ENCODE results near the gene MST1R.

Gene MST1R

GRCh38 chr3:49930922-49931321 lies 27.2 kb upstream of the MST1R start:
- H3K4me3 ChIP-seq = no peak overlapping the region
- peak overlapping the region in 10 of 11 experiments; percentile 38 to 96 (median 92); a peak in 17 of 22 replicates for H3K4me2 ChIP-seq
- no peaks in the 10 kb centered on the region for H3K27me3 ChIP-seq
- no peaks in the 10 kb centered on the region for H3K9me3 ChIP-seq (replicated peaks in 1 of 11)
- H3K4me1 ChIP-seq = peaks cover 30 to 39% (median 35%) of the 10 kb centered on the region in 10 experiments
- H3K27ac ChIP-seq = 0 out of 22 replicates have a peak overlapping the region, but pooled peaks of 1 of the 11 experiments have one; percentile 8
- no peak overlapping the region for H3K9ac ChIP-seq
- H4K20me1 ChIP-seq = peaks cover 0 to 2% (median 0%) of the 10 kb centered on the region in 11 experiments; a peak in 1 of 22 replicates
- no peaks in the 10 kb centered on the region for H3K36me3 ChIP-seq
- TF ChIP-seq Cebpa-rat (IDR thresholded peaks at IDR 0.05) = no peak

GRCh38 chr3:49930168-49930690 lies 26.6 kb upstream of the MST1R start:
- H3K9ac ChIP-seq = peak overlapping the region; percentile 78 to 92 (median 86)
- peak overlapping the region; percentile 55 to 84 (median 78); a peak in 21 of 22 replicates for H3K27ac ChIP-seq
- H3K4me1 ChIP-seq = peaks cover 30 to 39% (median 35%) of the 10 kb centered on the region in 10 experiments
- no peaks in the 10 kb centered on the region for H3K36me3 ChIP-seq
- TF ChIP-seq Cebpa-rat (IDR thresholded peaks at IDR 0.05) = 0 out of 22 replicates have a peak, but pooled peaks of 1 of the 11 experiments have one; percentile 4
- no peaks in the 10 kb centered on the region for H3K9me3 ChIP-seq (replicated peaks in 1 of 11)
- peak overlapping the region; percentile 73 to 93 (median 86) for H3K4me3 ChIP-seq
- peak overlapping the region; percentile 85 to 96 (median 91) for H3K4me2 ChIP-seq
- H3K27me3 ChIP-seq = no peaks in the 10 kb centered on the region
- peaks cover 0 to 9% (median 0%) of the 10 kb centered on the region in 11 experiments; a peak in 2 of 22 replicates for H4K20me1 ChIP-seq

DNA sequence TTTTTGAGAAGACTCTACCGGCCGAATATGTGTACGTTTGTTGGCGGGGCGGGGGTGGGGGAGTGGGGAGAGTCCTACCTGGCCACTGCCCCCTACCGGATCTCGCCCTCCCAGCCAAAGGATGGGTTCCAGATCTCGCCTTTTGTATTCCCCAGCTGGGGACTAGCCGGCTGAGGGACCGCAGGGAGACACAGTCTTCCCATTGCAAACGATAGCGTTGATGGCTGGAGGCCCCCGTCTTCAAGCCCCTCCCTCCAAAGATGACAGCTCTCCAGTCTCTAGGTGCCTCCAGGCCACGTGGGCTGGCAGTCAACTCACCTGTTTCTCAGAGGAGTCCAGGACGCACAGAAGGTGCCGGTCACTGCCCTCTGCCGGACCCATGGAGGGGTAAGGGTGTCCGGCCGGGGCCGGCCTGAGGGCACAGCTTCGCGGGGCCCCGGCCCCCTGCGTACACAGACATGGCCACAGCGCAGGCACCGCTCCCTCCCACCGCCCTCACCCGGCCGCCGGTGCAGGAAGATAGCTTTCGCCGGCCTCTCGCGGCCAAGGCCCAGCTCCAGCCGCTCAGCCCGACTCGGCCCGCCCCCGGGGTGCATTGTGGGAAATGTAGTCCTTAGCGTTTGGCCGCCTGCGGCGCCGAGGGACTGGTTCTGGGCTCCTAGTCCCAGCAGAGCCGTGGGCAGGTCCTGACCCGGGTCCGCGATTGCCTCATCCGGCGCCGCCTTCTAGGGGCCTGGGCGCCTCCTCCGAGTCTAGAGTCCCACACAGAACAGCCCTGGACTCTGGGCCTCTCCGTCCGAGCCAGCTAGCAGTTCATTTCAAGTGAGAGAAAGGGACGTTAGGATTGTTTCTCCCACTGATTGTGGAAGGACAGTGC lies 25.9 kb upstream of the MST1R start, which contains the start of gene MON1A:
TSS of gene MON1A (minus strand) at position 521 of the 877 bp plus-strand sequence. CDS start 16,465 bp downstream, outside the sequence.
- H3K9ac ChIP-seq = peak within 1 kb of the TSS; percentile 78 to 92 (median 86)
- H3K9me3 ChIP-seq (replicated peaks in 1 of 11) = no peaks in the 10 kb centered on the region
- H3K36me3 ChIP-seq = peaks cover 0 to 2% (median 0%) of the 10 kb centered on the region in 11 experiments; a peak in 2 of 22 replicates
- peak within 1 kb of the TSS; percentile 73 to 93 (median 86) for H3K4me3 ChIP-seq
- peaks cover 0 to 11% (median 0%) of the 10 kb centered on the region in 11 experiments; a peak in 3 of 22 replicates for H4K20me1 ChIP-seq
- 0 out of 22 replicates have a peak, but pooled peaks of 1 of the 11 experiments have one; percentile 23 for TF ChIP-seq Cebpa-rat (IDR thresholded peaks at IDR 0.05)
- peaks cover 30 to 39% (median 35%) of the 10 kb centered on the region in 10 experiments for H3K4me1 ChIP-seq
- no peaks in the 10 kb centered on the region for H3K27me3 ChIP-seq
- peak within 1 kb of the TSS; percentile 55 to 84 (median 78); a peak in 21 of 22 replicates for H3K27ac ChIP-seq
- peak within 1 kb of the TSS; percentile 85 to 96 (median 91) for H3K4me2 ChIP-seq

DNA sequence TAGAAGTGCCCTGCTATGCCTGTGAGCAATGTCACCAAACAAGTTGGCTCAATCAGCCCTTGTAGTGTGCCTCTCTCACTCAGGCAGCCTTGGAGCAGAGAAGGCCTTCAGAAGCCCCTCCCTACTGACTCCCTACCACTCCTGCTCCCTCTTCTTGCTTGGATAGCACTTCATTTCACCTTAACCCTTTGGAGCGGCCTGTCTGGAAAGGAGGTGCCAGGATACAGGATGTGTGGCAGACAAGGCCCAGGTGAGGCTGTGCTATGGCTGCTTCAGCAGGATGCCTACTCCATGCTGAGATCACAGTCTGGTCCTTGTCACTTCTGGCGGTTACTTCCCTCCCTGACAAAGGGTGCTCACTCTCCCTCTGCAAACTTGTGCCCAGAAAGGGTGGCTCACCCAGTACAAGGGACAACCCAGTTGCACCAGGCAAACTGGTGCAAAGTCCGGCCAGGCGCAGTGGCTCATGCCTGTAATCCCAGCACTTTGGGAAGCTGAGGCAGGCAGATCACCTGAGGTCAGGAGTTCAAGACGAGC lies 24.9 kb upstream of the MST1R start:
- peak overlapping the region; percentile 73 to 93 (median 86); a peak in 19 of 20 replicates for H3K4me3 ChIP-seq
- no peak for TF ChIP-seq Cebpa-rat (IDR thresholded peaks at IDR 0.05)
- peak overlapping the region; percentile 85 to 96 (median 91) for H3K4me2 ChIP-seq
- H4K20me1 ChIP-seq = peaks cover 0 to 11% (median 0%) of the 10 kb centered on the region in 11 experiments; a peak in 3 of 22 replicates
- no peaks in the 10 kb centered on the region for H3K9me3 ChIP-seq (replicated peaks in 1 of 11)
- 0 out of 22 replicates have a peak overlapping the region, but pooled peaks of 1 of the 11 experiments have one; percentile 4 for H3K27ac ChIP-seq
- H3K4me1 ChIP-seq = peaks cover 30 to 39% (median 35%) of the 10 kb centered on the region in 10 experiments
- H3K27me3 ChIP-seq = no peaks in the 10 kb centered on the region
- H3K9ac ChIP-seq = peak overlapping the region; percentile 38 to 92 (median 85); a peak in 19 of 22 replicates
- peaks cover 0 to 12% (median 4%) of the 10 kb centered on the region in 11 experiments; a peak in 7 of 22 replicates for H3K36me3 ChIP-seq

DNA sequence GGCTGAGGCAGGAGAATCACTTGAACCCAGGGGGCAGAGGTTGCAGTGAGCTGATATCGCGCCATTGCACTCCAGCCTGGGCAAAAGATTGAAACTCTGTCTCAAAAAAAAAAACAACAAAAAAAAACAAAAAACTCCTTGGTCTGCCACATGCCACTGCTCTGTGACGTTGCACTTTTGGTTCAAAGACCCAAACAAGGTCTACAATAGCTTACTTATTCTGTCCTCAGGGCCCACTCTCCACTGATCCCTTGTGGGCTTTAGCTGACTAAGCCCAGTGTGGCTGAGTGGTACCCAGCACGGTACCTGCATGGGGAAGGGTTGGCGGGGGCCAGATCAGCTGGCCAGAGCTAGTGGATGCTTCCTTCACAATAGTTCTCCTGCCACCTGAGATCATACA lies 24.1 kb upstream of the MST1R start:
- Histone ChIP-seq H3K27me3 (no peaks in the 10 kb centered on the region), H4K20me1 (peaks cover 0 to 11% (median 0%) of the 10 kb centered on the region in 11 experiments; a peak in 3 of 22 replicates), H3K9me3 (replicated peaks in 1 of 11) (no peaks in the 10 kb centered on the region; a peak in 1 of 22 replicates), H3K4me2 (peak overlapping the region; percentile 85 to 96 (median 91); a peak in 19 of 22 replicates), H3K27ac (no peak overlapping the region), H3K4me1 (peaks cover 30 to 39% (median 35%) of the 10 kb centered on the region in 10 experiments), H3K36me3 (peaks cover 0 to 14% (median 7%) of the 10 kb centered on the region in 11 experiments; a peak in 7 of 22 replicates), H3K4me3 (no peak overlapping the region), H3K9ac (peak overlapping the region in 4 of 11 experiments; percentile 38 to 90 (median 88); a peak in 5 of 22 replicates)
- no peak for TF ChIP-seq Cebpa-rat (IDR thresholded peaks at IDR 0.05)

DNA sequence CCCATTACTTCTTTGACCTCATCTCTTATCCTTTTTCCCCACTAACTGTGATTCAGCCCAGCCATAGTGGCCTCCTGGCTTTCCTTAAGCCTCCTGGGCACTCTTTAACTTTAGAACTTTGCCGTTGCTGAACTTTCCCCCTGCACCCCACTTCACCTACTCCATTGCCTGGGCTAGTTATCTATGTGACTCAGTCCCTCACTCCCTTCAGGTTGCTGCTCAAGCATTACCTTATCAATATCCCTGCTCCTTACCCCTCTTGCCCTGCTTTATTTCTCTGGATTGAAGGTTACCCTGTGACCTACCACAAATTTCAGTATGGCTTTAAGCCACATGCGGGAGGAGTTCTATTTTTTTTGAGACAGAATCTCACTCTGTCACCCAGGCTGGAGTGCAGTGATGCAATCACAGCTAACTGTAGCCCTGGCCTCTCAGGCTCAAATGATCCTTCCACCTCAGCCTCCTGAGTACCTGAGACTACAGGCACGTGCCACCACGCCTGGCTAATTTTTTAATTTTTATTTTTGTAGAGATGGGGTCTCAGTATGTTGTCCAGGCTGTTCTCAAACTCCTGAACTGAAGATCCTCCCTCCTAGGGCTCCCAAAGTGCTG lies 22.6 kb upstream of the MST1R start:
- no peaks in the 10 kb centered on the region; a peak in 1 of 22 replicates for H3K9me3 ChIP-seq (replicated peaks in 1 of 11)
- peaks cover 27 to 33% (median 29%) of the 10 kb centered on the region in 10 experiments for H3K4me1 ChIP-seq
- H3K4me3 ChIP-seq = no peak overlapping the region
- H3K9ac ChIP-seq = no peak overlapping the region; a peak in 1 of 22 replicates
- no peak overlapping the region for H3K27ac ChIP-seq
- no peaks in the 10 kb centered on the region for H3K27me3 ChIP-seq
- no peak for TF ChIP-seq Cebpa-rat (IDR thresholded peaks at IDR 0.05)
- H3K4me2 ChIP-seq = no peak overlapping the region
- peaks cover 0 to 11% (median 0%) of the 10 kb centered on the region in 11 experiments; a peak in 3 of 22 replicates for H4K20me1 ChIP-seq
- peaks cover 0 to 14% (median 7%) of the 10 kb centered on the region in 11 experiments; a peak in 7 of 22 replicates for H3K36me3 ChIP-seq

- H3K27me3 ChIP-seq = no peaks in the 10 kb centered on the region
- peaks cover 0 to 11% (median 0%) of the 10 kb centered on the region in 11 experiments; a peak in 3 of 22 replicates for H4K20me1 ChIP-seq
- H3K9me3 ChIP-seq (replicated peaks in 1 of 11) = no peaks in the 10 kb centered on the region; a peak in 1 of 22 replicates
- H3K9ac ChIP-seq = no peak overlapping the region
- peaks cover 0 to 17% (median 7%) of the 10 kb centered on the region in 11 experiments; a peak in 7 of 22 replicates for H3K36me3 ChIP-seq
- no peak overlapping the region for H3K4me3 ChIP-seq
- TF ChIP-seq Cebpa-rat (IDR thresholded peaks at IDR 0.05) = no peak
- no peak overlapping the region for H3K4me2 ChIP-seq
- H3K4me1 ChIP-seq = peaks cover 19 to 26% (median 21%) of the 10 kb centered on the region in 10 experiments
- no peak overlapping the region for H3K27ac ChIP-seq
Observed at GRCh38 chr3:49925485-49925884, 21.8 kb upstream of the MST1R start.

DNA sequence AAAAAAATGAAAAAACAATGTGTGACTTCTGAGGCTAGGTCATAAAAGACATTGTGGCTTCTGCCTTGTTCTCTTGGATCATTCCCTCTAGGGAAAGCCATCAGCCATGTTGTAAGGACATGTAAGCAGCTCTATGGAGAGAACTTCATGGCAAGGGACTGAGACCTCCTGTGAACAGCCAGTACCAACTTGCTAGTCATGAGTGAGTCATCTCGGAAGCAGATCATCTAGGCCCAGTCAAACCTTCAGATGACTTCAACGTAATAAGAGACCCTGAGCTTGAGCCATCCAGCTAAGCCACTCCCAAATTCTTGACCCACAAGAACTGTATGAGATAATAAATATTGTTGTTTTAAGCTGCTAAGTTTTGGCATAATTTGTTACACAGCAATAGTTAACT lies 21.0 kb upstream of the MST1R start:
- Histone ChIP-seq H3K36me3 (peaks cover 0 to 20% (median 7%) of the 10 kb centered on the region in 11 experiments; a peak in 8 of 22 replicates), H3K27ac (no peak overlapping the region), H3K9me3 (replicated peaks in 1 of 11) (no peaks in the 10 kb centered on the region; a peak in 1 of 22 replicates), H3K4me1 (peaks cover 13 to 19% (median 14%) of the 10 kb centered on the region in 10 experiments), H4K20me1 (peaks cover 0 to 11% (median 0%) of the 10 kb centered on the region in 11 experiments; a peak in 4 of 22 replicates), H3K4me2 (no peak overlapping the region), H3K27me3 (no peaks in the 10 kb centered on the region), H3K9ac (no peak overlapping the region), H3K4me3 (no peak overlapping the region)
- no peak for TF ChIP-seq Cebpa-rat (IDR thresholded peaks at IDR 0.05)
